Epithelial cell of esophagus (primary cell): Measurements from ENCODE around the gene CYSLTR2.

ENCODE experiments used
- DNase-seq: peaks from one replicate; pipeline ENCODE4 v3.0.0; 2010; ENCODE audit warnings: low read depth
- H3K4me3 ChIP-seq: 2 replicates; pipeline ENCODE4 v1.5.1; 2011; ENCODE audit warnings: mild to moderate bottlenecking, low read length, control low read depth
- CTCF ChIP-seq: IDR thresholded peaks from 2 replicates; pipeline ENCODE4 v1.5.1; 2011; ENCODE audit warnings: low read depth, mild to moderate bottlenecking, low read length, control low read depth, inconsistent platforms; ENCODE audit not compliant: insufficient read depth; ENCODE audit errors: missing control alignments

The CYSLTR2 gene

GRCh38 chr13:48723168-48723567 lies 69.4 kb downstream of the CYSLTR2 start:
- TF ChIP-seq CTCF: no peak
- H3K4me3 ChIP-seq: no peak overlapping the region
- no peak for DNase-seq

- H3K4me3 ChIP-seq: no peak overlapping the region
- TF ChIP-seq CTCF: no peak
- no peak for DNase-seq
Observed at GRCh38 chr13:48725271-48725670, 71.5 kb downstream of the CYSLTR2 start.

GRCh38 chr13:48726711-48727110 lies 73.0 kb downstream of the CYSLTR2 start:
- no peak overlapping the region for H3K4me3 ChIP-seq
- no peak for TF ChIP-seq CTCF
- no peak for DNase-seq

- DNase-seq: no peak
- no peak for TF ChIP-seq CTCF
- H3K4me3 ChIP-seq: no peak overlapping the region
Observed at GRCh38 chr13:48727241-48728011, 73.7 kb downstream of the CYSLTR2 start.

- TF ChIP-seq CTCF: no peak
- no peak overlapping the region for H3K4me3 ChIP-seq
- no peak for DNase-seq
Observed at GRCh38 chr13:48728226-48728625, 74.5 kb downstream of the CYSLTR2 start.

GRCh38 chr13:48728876-48729275 lies 75.1 kb downstream of the CYSLTR2 start:
- no peak for TF ChIP-seq CTCF
- no peak for DNase-seq
- H3K4me3 ChIP-seq: no peak overlapping the region

GRCh38 chr13:48729856-48730255 lies 76.1 kb downstream of the CYSLTR2 start:
- no peak overlapping the region for H3K4me3 ChIP-seq
- no peak for TF ChIP-seq CTCF
- no peak for DNase-seq
